GM19463 (cell line): Measurements from ENCODE around the gene TMEM255B.
"Not testable (repeated sequence)": the region's sequence is repeated elsewhere in the genome, so short reads cannot be mapped to it uniquely, and the experiment has no call there.

Experiments
- ATAC-seq: cut with Tn5 transposase; IDR thresholded peaks from one replicate; pipeline ENCODE4 v1.9.1; 2021; ENCODE audit warnings: mild to moderate bottlenecking, moderate library complexity; ENCODE audit not compliant: unreplicated experiment

TMEM255B gene

GRCh38 chr13:113734099-113734825 is 24.8 kb upstream of the TMEM255B start:
- no peak for ATAC-seq

GRCh38 chr13:113734826-113735125 is 24.2 kb upstream of the TMEM255B start:
- no peak for ATAC-seq

- no peak for ATAC-seq
Measured at GRCh38 chr13:113735194-113735593, 23.8 kb upstream of the TMEM255B start.

- ATAC-seq: no peak
Measured at GRCh38 chr13:113735750-113736149, 23.3 kb upstream of the TMEM255B start.

- no peak for ATAC-seq
Measured at GRCh38 chr13:113736258-113736731, 22.7 kb upstream of the TMEM255B start.

- no peak for ATAC-seq
Measured at GRCh38 chr13:113737803-113738202, 21.2 kb upstream of the TMEM255B start.

- ATAC-seq: no peak
Measured at GRCh38 chr13:113739527-113740285, 19.3 kb upstream of the TMEM255B start.

- ATAC-seq: no peak
Measured at GRCh38 chr13:113740286-113740556, 18.8 kb upstream of the TMEM255B start.

- ATAC-seq: no peak
Measured at GRCh38 chr13:113740661-113741060, 18.4 kb upstream of the TMEM255B start.

GRCh38 chr13:113741191-113741668 is 17.8 kb upstream of the TMEM255B start:
- no peak for ATAC-seq

- no peak for ATAC-seq
Measured at GRCh38 chr13:113742000-113742441, 17.0 kb upstream of the TMEM255B start.

GRCh38 chr13:113742445-113743120 is 16.4 kb upstream of the TMEM255B start:
- no peak for ATAC-seq

GRCh38 chr13:113743366-113744195 is 15.4 kb upstream of the TMEM255B start:
- ATAC-seq: no peak

- ATAC-seq: no peak
Measured at GRCh38 chr13:113744197-113745000, 14.6 kb upstream of the TMEM255B start.

- ATAC-seq: no peak
Measured at GRCh38 chr13:113745059-113745458, 14.0 kb upstream of the TMEM255B start.

- ATAC-seq: not testable (repeated sequence)
Measured at GRCh38 chr13:113745500-113746142, 13.4 kb upstream of the TMEM255B start.

GRCh38 chr13:113746143-113746525 is 12.9 kb upstream of the TMEM255B start:
- ATAC-seq: no peak

- ATAC-seq: no peak
Measured at GRCh38 chr13:113746671-113747070, 12.4 kb upstream of the TMEM255B start.

GRCh38 chr13:113747291-113747833 is 11.7 kb upstream of the TMEM255B start:
- ATAC-seq: no peak
